GM12891 (cell line): Measurements from ENCODE around the gene NVL.
A peak's percentile ranks its signal among the peaks of the same experiment; 100 is the strongest.

Experiments
- DNase-seq: peaks from one replicate; pipeline ENCODE4 v3.0.0; 2011; ENCODE audit warnings: low spot score; ENCODE audit not compliant: insufficient read length
- FAIRE-seq: peaks from 2 replicates; lab custom pipeline; 2011; peaks lifted over from hg19 to GRCh38; lab: Jason Lieb, UNC
- PAX5 ChIP-seq: IDR thresholded peaks from 2 replicates; pipeline ENCODE4 v1.6.1; 2011; ENCODE audit warnings: low read length, moderate library complexity, mild to moderate bottlenecking; ENCODE audit not compliant: insufficient read depth, severe bottlenecking
- POLR2A ChIP-seq: IDR thresholded peaks from 2 replicates; pipeline ENCODE4 v1.6.1; 2011; ENCODE audit warnings: low read depth, low read length, control low read depth
- POLR2AphosphoS5 ChIP-seq: IDR thresholded peaks from 2 replicates; pipeline ENCODE4 v1.6.1; 2011; ENCODE audit warnings: low read depth, low read length, control low read depth
- POU2F2 ChIP-seq: IDR thresholded peaks from 2 replicates; pipeline ENCODE4 v1.6.1; 2011; ENCODE audit warnings: low read depth, mild to moderate bottlenecking, control low read depth, low read length, moderate library complexity
- SPI1 ChIP-seq: IDR thresholded peaks from 2 replicates; pipeline ENCODE4 v1.6.1; 2011; ENCODE audit warnings: low read depth, low read length, control low read depth
- TAF1 ChIP-seq: IDR thresholded peaks from 2 replicates; pipeline ENCODE4 v1.6.1; 2011; ENCODE audit warnings: low read depth, low read length, control low read depth

The NVL gene

DNA sequence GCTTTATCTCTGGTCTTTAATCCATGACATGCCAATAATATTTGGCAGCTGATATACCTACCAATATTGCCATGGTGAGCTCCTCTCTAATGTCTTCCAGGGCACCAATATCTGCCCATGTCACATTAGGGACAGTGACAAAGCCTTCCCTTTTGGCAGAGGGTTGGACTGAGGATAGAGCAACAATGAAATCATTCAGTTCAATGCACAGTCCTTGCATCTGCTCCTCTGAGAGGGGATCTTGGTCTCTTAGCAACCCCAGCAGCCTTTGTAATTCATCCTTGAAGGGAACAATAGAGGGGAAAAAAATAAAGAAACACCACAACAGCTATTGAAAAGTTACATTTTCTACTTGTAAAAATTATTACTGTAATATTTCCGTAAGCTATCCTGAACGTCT is 42.3 kb downstream of the NVL start:
- no peak for FAIRE-seq
- TF ChIP-seq POLR2AphosphoS5 (no peak), POU2F2 (no peak), POLR2A (no peak), TAF1 (no peak)
- no peak for DNase-seq

DNA sequence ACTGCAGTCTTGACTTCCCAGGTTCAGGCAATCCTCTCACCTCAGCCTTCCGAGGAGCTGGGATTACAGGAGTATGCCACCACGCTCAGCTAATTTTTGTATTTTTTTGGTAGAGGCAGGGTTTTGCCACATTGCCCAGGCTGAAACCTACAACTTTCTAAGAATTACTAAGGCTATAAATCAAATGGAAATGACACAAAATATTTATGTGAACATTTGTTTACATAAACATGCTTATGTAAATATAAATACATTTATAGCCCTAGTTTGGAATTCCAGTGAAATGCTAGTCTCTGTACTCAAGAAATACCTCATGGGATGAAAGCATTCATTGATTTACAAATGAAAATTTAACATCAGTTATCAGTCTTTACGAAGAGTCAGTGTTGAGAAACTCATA is 47.8 kb downstream of the NVL start:
- FAIRE-seq = no peak
- no peak for TF ChIP-seq TAF1

DNA sequence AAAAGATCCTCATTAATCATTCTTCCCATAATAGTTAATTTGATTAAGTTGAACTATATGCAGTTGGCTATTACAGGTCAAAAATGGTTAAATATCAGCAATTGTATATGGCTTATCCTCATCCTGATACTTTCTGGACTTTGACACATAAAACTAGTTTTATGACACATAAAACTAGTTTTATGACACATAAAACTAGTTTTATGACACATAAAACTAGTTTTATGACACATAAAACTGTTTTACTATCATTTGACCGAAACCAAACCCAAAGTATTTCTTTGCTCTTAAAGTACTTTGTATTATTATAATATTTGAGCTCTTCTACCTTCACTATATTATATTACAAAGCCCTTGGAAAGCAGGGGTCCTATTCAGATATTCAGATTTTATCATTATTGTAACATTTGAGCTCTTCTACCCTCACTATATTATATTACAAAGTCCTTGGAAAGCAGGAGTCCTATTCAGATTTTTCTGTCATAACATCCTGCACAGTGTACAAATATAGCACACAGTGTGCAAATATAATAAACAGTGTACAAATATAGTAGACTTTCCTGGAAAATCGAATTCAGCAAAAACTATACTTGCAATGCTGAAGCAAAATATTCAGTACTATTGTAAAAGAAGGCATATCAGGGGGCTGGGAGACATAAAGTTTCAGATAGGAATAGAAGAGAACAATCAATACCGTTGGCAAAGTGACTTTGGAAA is 53.0 kb downstream of the NVL start:
- TF ChIP-seq PAX5 (no peak), POU2F2 (no peak), POLR2A (no peak), TAF1 (no peak), POLR2AphosphoS5 (no peak), SPI1 (no peak)
- FAIRE-seq (no peak), DNase-seq (no peak)

More for the DNA sequence above, 47.8 kb downstream of the NVL start:
- DNase-seq = no peak

DNA sequence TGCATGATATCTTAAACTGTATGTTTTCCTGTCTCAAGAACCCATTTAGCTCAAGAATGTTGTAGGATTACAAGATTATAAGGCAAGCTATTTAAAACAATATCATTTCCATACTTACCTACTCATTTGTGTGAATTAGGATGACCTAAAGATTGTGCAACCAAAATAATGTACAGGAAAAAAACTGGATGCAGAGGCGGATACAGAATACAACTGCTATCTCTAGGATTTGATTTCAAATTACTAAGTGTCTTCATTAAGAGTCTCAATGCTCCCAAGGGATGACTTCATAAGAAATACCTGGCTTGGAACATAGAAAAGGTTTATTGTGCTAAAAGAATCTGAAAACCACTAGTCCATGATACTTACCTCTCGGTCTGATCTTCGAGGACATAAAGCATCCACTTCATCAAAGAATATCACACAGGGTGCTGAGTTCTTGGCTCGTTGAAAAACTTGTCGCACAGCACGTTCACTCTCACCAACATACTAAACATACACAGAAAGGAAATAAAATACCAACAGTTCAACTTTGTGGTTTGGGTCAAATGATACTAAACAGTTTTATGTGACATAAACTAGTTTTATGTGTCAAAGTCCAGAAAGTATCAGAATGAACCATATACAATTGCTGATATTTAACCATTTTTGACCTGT is 54.9 kb downstream of the NVL start:
- FAIRE-seq (peak; percentile 75), DNase-seq (no peak)
- TF ChIP-seq POLR2A = no peak
- TF ChIP-seq POLR2AphosphoS5 = no peak
- TF ChIP-seq SPI1 = no peak

DNA sequence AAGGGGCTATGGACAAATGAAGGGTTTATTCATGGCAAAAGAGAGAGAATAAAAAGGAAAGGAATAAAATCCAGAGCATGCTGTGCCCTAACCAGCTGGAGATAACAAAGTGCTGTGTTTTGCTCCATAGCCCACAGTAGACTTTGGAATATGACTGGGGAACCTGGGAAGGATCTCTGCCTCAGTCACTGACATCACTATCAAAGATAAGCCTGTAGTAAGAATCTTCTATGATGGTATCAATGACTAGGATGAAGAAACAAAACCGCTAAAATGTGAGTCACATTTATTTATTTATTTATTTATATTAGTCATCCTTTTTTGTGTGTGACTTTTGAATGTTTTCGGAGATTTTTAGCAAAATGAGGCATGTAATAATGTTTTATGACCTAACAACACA is 56.3 kb downstream of the NVL start:
- no peak for FAIRE-seq
- TF ChIP-seq SPI1 (no peak), TAF1 (no peak), POU2F2 (no peak), POLR2A (no peak), PAX5 (no peak), POLR2AphosphoS5 (no peak)
- DNase-seq = no peak

DNA sequence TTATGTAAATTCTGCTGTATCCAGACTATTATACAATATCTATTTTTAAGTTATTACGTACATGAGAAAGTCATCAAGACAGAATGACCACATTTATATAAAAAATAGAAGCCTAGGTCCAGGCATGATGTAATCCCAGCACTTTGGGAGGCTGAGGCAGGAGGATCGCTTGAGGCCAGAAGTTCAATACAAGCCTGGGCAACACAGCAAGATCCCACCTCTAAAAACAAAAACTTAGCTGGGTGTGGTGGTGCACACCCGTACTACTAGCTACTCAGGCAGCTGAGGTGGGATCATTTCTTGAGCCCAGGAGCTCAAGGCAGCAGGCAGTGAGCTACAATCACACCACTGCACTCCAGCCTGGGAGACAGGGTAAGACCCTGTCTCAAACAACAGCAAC is 58.9 kb downstream of the NVL start:
- FAIRE-seq (no peak), DNase-seq (no peak)
- TF ChIP-seq SPI1 (no peak), TAF1 (no peak), PAX5 (no peak), POLR2A (no peak), POLR2AphosphoS5 (no peak), POU2F2 (no peak)

GRCh38 chr1:224267925-224268324 is 62.0 kb downstream of the NVL start:
- DNase-seq (no peak), FAIRE-seq (no peak)
- TF ChIP-seq TAF1 (no peak), POU2F2 (no peak), POLR2A (no peak), PAX5 (no peak)

DNA sequence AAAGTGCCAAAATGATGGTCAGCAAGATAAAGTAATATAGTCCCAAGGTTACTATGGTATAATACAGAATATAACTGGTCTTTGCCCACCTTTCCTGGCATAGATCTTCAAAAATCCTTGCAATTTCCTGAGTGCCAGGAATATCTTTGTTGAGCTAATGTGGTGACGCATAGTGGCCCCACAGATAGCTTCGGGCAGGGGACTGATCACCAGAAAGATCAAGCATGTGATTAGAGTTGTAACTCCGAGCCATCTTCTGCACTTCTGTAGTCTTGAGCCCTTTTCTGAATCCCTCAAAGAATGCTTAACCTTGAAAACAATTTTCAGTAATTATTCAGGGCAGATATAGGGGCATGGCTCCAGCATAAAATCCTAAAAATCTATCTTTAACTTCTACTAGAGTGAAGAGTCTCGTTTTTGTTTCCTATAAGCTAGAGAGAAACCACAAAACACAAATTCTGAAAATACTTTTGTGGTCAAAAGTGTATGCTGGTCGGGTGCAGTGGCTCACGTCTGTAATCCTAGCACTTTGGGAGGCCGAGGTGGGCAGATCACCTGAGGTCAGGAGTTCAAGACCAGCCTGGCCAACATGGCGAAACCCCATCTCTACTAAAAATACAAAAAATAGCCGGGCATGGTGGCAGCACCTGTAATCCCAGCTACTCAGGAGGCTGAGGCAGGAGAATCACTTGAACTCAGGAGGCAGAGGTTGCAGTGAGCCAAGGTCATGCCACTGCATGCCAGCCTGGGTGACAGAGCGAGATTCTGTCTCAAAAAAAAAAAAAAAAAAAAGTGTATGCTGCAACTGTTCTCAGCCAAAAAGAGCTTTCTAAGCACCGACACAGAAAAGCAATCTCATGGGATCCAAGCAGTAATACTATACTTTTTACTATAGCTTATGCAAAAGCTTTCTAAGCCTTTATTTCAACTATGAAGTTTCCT is 62.8 kb downstream of the NVL start:
- TF ChIP-seq TAF1 (no peak), POLR2AphosphoS5 (no peak), PAX5 (no peak), POLR2A (no peak), POU2F2 (no peak), SPI1 (no peak)
- DNase-seq (no peak), FAIRE-seq (no peak)

- DNase-seq = no peak
- peak; percentile 69 for FAIRE-seq
- TF ChIP-seq SPI1 = no peak
- TF ChIP-seq TAF1 = no peak
- TF ChIP-seq POLR2AphosphoS5 = no peak
Observed at GRCh38 chr1:224266105-224266914, 63.7 kb downstream of the NVL start.

GRCh38 chr1:224264321-224264720 is 65.7 kb downstream of the NVL start:
- FAIRE-seq = no peak
- DNase-seq = no peak
- TF ChIP-seq POLR2AphosphoS5 (no peak), PAX5 (no peak)
